RWPE1 (cell line): ENCODE results near the gene GPC1.

Experiments used
- CTCF ChIA-PET: fragments of 350-600 bp; sonication (Branson Sonifier 250); formaldehyde crosslinking; extraction: SDS; loops from one replicate; lab custom pipeline; 2021; lab: Yijun Ruan, JAX
- POLR2A ChIA-PET: fragments of 400-600 bp; formaldehyde crosslinking; extraction: SDS; loops from one replicate; lab custom pipeline; 2020; ENCODE audit warnings: antibody characterized with exemption; ENCODE audit not compliant: low non-redundant PET; lab: Yijun Ruan, JAX
- DNase-seq: peaks from one replicate; pipeline ENCODE4 v3.0.0; 2012; ENCODE audit warnings: low spot score
- H3K27ac ChIP-seq: fragments of 450-650 bp; 2 replicates; pipeline ENCODE4 v1.5.1; 2017
- TF ChIP-seq, protein P1 (sequence below): fragments of 450-650 bp; conservative IDR thresholded peaks from 2 replicates; pipeline ENCODE4 v1.5.1; 2017; ENCODE audit warnings: low read depth, mild to moderate bottlenecking

Gene GPC1

DNA sequence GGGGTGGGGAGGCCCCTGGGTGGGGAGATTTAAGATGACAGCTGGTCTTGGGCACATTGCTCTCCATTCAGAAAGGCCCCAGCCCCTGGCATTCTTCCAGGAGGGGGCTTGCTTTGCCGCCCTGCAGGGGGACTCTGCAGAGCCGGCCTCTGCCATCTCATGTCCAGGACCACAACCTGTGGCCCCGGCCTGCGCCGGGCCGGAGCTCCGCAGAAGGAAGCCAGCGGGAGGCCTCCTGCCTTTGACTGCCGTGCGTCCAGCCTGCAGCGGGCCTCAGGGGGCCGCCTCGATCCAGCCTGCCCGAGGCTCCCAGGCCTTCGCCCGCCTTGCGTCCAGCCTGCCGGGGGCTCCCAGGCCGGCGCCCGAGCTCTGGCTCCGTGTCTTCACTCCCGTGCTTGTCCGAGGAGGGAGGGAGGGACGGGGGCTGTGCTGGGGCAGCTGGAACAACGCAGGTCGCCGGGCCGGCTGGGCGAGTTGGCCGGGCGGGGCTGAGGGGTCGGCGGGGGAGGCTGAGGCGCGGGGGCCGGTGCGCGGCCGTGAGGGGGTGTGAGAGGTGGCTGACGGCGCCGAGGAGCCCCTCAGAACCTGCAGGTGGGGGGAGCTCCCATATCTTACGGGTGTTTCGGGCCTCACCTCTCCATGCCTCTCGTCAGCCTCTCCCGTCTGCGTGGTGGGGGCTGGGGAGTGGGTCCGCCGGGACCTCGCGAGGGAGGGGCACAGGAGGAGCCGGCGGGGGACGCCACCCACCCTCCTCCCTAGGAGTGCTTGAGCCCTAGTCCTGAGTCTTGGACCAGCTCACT, 20.4 kb downstream of the GPC1 start:
- CTCF ChIA-PET: interaction anchor here (0.6 to 1.3 kb wide), 5 partner anchors 17 to 226 kb away, joined by 3 to 7 read pairs (median 4); no protein-coding TSS in a partner anchor
- POLR2A ChIA-PET: no interaction called here
- DNase-seq: no peak
- peak overlapping the region; percentile 76 for H3K27ac ChIP-seq
- TF ChIP-seq, protein P1, sequence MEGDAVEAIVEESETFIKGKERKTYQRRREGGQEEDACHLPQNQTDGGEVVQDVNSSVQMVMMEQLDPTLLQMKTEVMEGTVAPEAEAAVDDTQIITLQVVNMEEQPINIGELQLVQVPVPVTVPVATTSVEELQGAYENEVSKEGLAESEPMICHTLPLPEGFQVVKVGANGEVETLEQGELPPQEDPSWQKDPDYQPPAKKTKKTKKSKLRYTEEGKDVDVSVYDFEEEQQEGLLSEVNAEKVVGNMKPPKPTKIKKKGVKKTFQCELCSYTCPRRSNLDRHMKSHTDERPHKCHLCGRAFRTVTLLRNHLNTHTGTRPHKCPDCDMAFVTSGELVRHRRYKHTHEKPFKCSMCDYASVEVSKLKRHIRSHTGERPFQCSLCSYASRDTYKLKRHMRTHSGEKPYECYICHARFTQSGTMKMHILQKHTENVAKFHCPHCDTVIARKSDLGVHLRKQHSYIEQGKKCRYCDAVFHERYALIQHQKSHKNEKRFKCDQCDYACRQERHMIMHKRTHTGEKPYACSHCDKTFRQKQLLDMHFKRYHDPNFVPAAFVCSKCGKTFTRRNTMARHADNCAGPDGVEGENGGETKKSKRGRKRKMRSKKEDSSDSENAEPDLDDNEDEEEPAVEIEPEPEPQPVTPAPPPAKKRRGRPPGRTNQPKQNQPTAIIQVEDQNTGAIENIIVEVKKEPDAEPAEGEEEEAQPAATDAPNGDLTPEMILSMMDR: no peak

DNA sequence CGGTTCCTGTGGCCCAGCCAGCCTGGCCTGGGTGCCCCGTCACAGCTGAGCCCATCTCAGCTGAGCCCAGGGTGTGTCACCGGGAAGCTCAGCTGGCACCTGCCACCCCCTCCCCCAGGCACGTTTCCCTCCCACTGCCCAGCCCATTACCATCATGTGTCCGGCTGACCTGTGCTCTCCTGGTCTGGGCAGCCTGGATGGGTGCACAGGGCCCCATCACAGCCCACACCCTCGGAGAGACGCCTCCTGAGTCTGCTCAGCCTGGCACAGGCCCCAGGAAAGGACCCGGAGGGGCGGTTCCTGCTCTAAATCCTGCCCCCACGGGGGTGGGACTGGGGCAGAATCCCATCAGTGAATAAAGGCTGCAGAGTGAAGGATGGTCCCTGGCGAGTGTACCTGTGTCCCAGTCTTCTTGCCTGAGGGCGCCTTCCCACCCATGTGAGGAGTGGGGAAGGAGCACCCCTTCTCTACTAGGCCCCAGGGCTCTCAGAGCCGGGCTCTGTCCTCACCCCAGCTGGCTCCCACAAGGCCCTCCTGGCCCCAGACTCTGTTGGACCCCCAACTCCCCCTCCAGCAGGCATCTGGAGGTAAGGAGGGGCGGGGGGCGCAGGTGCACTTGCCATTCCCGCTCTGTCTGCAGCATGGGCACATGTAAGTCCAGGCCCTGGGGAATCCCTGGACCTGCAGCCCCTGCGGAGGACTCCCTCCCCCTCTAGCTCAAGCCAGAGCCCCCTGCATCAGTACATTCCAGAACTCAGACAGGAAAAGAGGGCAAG, 21.2 kb downstream of the GPC1 start:
- TF ChIP-seq, protein P1: no peak
- peak overlapping the region; percentile 76 for H3K27ac ChIP-seq
- POLR2A ChIA-PET: no interaction called here
- CTCF ChIA-PET: interaction anchor here (0.6 to 1.2 kb wide), 3 partner anchors 64 to 226 kb away, joined by 3 to 7 read pairs (median 4); no protein-coding TSS in a partner anchor
- peak; percentile 47 for DNase-seq

DNA sequence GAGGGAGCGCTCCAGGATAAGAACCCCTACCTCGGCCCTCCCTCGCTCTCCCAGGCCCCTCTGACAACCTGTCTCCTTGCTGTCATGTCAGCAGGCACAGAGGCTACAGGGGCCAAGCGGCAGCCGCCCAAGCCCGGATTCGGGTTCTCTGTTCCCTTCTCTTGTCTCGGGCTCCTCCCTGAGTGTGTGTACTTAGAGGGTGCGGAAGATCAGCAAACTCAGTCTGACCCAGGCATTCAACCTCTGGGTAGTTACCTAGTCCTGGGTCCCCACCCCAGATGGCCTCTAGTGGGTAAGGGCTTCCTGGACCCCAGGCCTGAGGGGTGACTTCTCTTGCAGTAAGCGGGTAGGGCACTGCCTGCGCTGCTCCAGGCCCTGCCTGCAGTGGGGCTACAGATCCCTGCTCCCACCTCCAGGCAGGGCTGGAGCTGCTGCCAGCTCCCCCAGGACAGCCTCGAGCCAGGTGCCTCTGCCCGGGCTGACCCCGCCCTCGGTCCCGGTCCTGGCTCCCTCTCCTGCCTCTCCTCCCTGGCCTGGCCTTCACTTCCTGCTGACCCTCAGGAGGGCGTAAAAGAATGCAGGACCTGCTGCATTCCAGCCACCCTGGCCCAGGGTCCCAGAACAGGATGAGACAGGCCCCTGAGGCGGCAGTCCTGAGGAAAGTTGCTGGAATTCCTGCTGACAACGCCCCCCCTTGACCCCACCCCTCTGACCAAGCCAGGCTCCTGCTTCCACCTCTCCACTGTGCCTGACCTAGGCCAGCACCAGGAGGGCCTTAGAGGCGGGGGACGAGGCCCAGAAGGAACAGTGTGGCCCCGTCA, 22.0 kb downstream of the GPC1 start:
- ChIA-PET POLR2A (no interaction called here), CTCF (no interaction called here)
- TF ChIP-seq, protein P1: no peak
- H3K27ac ChIP-seq: peak overlapping the region; percentile 76
- DNase-seq: peak; percentile 54

DNA sequence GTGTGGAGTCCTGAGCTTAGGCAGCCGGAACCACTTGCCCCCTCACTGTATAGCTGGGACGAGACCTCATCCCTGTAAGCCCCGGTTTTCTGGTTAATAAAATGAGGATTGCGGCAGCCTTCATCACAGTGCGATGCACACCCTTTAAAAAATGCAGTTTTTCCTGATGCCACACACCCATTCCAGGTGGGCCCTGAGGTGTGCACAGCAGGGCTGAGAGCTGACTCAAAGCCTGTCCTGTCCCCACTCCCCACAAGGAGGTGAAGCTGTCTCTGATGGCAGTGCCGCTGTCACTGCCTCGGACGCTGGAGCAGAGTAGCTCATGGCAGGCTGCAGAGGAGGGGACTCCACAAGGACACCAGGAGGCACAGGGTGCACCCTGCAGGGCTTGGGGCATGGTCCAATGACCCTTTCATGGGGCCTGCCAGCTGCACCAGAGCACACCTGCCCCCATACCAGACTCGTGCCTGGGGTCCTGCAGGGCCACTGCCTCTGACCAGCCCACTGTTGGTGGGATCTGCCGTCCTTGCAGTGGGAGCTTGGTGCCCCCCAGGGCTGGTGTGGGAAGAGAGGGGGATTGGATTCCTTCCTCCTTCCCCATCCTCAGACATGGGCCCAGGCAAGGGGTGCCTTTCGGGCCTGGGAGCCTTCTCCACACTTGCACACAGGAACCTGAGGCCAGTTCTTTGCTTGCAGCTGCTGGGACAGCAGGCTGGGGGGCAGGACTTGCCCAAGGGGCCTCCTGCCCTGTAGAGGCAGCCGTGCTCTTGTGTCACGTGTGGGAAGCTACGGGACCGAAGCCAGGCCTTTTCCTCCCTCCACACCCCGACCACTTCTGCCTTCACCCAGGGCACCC, 22.8 kb downstream of the GPC1 start:
- TF ChIP-seq, protein P1: no peak
- CTCF ChIA-PET: interaction anchor here (0.6 kb wide), 1 partner anchor 268 kb away, joined by 4 read pairs; no protein-coding TSS in a partner anchor
- peak overlapping the region; percentile 76 for H3K27ac ChIP-seq
- POLR2A ChIA-PET: interaction anchor here (0.5 kb wide), 1 partner anchor 18 kb away, joined by 3 read pairs; no protein-coding TSS in a partner anchor
- no peak for DNase-seq

DNA sequence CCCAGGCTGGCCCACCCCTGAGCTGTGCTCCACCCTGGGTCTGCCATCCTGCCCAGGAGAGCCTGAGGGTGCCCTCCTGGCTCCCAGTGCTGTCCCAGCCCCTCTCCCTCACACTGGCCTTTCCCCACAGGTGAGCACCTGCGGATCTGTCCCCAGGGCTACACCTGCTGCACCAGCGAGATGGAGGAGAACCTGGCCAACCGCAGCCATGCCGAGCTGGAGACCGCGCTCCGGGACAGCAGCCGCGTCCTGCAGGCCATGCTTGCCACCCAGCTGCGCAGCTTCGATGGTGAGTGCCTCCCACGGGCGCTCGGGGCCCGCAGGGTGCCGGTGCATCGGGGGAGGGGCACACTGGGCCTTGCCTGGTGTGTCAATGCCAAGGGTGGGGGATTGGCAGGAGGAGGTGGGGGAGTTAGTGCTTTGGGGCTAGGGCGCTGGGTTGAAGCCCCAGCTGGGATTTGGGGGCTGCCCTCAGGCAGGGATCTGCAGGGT, 23.5 kb downstream of the GPC1 start:
- peak overlapping the region; percentile 76 for H3K27ac ChIP-seq
- ChIA-PET POLR2A (no interaction called here), CTCF (interaction anchor here (0.6 kb wide), 1 partner anchor 269 kb away, joined by 4 read pairs; no protein-coding TSS in a partner anchor)

More for the DNA sequence above, 23.5 kb downstream of the GPC1 start:
- TF ChIP-seq, protein P1: no peak
- no peak for DNase-seq
